NCI-H2107 (cell line): Measurements from ENCODE around the gene BATF3.
"Not testable (repeated sequence)": the region's sequence is repeated elsewhere in the genome, so short reads cannot be mapped to it uniquely, and the experiment has no call there.

ENCODE experiments used
- DNase-seq: peaks from one replicate; lab custom pipeline; 2025; lab: John Stamatoyannopoulos, UW

Gene BATF3

DNA sequence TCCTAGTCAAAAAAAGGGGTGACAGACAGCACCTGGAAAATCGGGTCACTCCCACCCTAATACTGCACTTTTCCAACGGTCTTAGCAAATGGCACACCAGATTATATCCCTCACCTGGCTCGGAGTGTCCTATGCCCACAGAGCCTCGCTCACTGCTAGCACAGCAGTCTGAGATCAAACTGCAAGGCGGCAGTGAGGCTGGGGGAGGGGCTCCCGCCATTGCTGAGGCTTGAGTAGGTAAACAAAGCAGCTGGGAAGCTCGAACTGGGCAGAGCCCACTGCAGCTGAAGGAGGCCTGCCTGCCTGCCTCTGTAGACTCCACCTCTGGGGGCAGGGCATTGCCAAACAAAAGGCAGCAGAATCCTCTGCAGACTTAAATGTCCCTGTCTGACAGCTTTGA, 41.4 kb downstream of the BATF3 start:
- not testable (repeated sequence) for DNase-seq

DNA sequence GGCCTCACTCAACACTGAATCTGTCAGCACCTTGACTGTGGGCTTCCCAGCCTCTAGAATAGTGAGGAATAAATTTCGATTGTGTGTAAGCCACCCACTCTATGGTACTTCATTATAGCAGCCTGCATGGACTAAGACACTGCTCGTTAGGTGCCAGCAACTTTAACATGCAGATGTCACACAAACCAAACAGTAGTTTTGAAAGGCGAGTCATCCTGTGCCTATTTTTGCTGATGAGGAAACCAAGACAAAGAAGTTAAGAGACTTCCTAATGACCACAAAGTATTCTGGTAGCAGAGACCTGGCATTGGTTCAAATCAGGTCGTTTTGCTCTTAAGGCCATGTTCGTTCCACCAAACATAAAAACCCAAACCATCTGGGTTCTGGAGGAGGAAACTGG, 42.9 kb downstream of the BATF3 start:
- DNase-seq: no peak

DNA sequence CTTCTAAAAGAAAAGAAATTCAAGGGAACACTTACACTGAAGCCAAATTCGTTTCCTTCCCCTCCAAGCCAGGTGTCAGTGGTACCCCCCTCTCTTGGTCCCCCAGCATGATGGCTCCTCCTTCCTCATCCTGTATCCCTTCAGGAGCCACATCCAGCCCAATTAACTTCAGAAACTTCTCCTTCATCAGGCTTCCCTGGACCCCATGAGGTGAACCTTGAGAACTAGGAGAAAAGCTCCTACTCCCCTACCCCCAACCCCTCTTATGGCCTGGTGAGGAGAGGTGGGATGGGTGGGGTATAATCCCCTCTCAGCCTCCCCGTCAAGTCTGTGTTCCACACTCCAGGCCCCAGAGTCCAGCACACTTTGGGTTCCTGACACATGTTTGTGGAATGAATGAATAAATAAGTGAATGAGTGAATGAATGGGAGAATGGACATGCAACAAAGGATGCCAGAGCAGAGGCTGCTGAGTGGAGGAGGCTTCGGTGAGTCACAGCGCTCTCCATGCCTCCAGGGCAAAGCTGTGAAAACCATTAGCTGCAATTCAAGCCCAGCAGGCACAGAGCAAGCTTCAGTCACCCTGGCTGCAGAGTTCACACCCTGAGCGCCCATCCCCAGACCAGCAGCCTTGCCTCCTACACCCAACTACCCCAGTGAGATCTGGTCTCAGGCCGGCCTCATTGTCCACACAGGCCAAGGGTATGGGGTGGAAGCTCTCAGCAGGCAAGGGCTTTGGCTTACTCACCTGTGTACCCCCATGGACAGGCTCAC, 43.8 kb downstream of the BATF3 start:
- no peak for DNase-seq

DNA sequence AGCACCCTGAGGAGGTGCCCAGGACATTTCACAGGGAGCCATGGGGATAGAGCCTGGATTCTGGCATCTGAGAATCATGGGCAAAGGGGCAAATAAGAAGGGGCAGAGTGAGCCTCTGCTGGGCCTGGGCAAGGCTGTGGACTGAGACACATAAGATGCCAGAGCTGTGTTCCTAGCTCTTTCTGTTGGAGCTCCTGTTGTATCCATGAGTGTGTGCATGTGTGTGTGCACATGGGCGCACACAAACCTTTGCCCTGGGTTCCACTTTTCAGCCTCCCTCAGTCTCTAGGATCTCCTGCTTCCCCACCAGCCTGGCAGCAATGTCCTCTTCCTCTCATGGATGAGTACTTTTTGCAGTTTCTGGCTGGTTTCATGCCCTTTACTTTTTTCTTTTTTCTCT, 47.0 kb downstream of the BATF3 start:
- no peak for DNase-seq

DNA sequence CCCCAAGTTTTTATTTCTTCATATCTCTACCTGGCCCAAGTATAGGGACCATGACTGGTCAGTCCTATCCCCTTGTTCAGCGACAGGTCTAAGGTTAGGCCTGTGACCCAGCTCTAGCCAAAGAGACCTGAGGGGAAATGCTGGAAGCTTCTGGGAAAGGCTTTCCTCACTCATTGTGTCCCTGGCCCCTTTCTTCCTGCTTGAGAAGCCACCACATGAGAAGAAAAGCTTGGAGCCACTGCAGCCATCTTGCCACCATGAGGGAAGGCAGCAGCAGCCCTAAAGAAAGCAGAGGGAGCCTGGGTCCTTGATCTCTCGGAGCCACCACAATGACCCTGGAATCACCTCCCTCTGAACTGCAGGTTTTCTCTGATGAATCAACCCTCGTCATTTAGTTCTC, 47.7 kb downstream of the BATF3 start:
- no peak for DNase-seq

DNA sequence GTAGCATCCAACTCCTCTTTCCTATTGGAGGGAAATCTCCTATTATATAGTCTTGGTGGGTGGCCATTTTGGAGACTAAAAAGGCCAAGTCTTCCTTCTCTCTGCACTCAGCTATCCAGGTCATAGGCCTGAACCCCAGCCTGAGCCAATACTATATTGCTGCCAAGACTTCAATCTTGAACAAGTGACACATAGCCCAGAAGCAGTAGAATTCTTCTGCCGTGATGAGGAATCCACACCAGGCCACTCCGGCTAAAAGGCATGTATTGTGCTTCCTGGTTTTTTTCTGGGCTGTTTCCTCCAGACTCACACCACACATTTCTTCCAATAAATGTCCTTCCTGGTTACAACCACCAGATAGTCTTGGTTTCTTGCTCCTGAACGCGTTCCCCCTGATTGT, 48.1 kb downstream of the BATF3 start:
- DNase-seq: no peak

DNA sequence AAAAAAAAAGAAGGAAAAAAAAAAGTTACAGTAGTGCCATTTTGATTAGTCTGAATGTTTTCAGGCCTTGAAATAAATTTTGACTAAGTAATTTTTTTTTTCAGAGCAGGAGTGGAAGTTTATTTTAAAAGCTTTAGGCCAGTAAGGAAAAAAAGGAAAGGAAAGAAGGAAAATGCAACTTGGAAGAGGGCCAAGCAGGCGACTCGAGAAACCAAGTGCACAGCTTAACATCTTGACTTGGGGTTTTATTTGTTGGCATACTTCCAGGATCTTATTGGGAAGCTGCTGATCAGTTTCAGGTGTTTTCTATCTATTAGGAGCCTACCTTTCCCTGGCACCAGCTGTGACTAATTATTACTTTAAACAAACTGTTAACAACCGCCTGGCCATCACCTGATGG, 49.4 kb downstream of the BATF3 start:
- no peak for DNase-seq

DNA sequence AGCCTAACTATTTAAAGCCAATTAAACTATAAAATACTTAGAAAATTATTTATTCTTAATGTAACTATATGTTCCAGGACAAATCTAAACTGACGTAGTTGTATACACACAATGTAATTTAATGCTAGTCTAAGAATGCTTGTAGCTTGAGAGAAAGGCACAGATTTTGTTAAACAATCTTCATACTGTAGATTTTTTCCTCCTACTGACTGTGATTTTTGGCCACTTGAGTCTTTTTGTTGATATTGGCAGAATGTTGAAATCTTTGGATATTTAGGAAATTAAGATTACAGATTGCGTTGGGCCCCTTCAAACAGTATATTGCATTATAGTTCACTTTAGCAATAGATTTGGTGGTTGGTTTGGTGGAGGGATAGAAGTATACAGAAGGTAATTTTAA, 50.6 kb downstream of the BATF3 start:
- no peak for DNase-seq

DNA sequence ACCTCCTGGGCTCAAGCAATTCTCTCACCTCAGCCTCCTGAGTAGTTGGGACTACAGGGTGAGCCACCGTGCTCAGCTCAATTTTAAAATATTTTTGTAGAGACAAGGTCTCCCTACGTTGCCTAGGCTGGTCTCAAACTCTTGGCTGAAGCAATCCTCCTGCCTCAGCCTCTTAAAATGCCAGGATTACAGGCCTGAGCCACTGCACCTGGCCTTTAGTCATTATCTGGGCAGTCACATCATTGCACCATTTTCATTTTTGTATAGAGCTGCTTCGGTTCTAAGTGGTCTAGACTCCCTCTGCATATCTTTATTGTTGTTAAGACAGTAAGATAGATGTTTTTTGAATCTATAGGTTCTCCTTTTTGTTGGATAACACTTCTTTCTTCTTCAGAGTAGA, 51.2 kb downstream of the BATF3 start:
- no peak for DNase-seq

DNA sequence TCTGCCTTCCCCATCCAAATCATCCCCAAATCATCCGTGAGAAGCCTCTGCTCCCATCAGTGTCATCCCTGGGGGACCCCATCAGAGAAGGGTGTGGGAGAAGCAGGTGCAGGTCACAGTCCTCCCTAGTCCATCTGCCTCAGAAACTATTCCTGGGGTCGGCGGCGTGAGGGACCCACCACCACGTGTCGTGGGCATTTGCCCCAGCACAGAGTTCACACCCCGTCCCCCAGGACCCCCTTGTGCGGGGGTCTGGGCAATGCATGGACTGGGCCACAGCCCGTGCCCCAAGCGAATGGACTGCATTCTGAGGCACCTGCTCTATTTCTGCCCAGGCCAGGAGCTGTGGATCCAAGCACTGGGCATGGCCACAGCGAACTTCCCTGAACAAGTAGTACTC, 52.6 kb downstream of the BATF3 start:
- no peak for DNase-seq

DNA sequence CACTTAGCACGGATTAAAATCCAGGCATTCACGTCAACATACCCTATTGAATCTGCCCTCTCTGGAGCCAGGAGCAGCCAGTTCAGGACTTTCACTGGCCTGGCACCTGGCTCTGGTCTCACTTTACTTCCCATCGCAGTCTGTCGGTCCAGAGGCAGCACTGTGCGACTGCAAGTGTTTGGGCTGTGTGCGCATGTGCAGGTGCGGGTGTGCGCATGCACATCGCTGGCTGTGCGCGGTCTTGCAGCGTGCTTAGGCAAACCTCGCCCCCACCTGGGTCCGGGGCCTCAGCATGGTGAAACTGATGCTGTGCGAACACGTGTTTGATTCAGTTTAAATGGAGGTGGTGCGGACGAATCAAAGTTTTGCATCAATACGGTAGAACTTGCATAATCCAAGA, 53.1 kb downstream of the BATF3 start:
- DNase-seq: no peak

DNA sequence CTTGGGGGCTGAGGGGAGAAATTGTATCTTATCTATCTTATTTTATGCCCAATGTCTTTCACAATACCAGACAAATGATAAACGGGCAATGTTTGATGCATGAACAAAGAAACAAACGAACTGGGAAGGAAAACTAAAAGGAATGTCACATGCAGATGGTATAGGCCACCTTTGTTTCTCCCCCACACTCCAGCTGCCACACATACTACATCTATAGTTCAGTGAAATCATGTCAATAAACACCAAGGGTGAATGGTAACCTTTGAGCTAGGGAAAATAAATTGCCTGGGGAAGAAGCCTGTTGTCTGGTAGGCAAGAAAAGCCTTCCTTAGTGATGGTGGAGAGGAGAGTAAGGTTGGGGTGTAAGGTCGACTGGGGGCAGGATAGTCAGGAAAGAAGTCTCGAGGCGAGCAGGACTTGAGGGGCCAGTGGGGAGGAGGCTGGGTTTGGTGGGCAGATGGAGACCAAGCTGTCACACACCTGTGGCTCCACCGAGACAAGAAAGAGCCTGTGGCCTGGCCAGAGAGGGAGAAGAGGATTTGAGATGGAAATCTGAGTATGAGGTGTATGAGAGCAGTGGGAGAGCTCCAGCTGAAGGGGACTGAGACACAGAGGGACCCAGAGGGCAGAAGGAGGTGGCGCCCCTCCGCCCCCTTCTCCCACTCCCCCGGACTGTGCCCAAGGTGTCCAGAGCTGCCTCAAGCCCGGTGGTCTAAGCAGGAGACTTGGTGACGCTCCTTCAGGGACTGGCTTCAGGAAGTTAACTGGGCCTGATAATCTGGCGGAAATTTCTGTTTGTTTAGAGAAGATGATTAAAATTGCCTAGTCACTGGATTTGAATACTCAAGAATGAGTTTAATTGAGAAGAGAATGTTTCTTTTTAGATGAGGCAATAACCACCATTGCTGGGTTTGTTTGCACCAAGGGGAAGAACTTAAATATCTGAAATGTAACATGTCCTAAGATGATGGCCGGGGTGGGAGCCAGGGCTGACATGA, 53.8 kb downstream of the BATF3 start:
- no peak for DNase-seq

DNA sequence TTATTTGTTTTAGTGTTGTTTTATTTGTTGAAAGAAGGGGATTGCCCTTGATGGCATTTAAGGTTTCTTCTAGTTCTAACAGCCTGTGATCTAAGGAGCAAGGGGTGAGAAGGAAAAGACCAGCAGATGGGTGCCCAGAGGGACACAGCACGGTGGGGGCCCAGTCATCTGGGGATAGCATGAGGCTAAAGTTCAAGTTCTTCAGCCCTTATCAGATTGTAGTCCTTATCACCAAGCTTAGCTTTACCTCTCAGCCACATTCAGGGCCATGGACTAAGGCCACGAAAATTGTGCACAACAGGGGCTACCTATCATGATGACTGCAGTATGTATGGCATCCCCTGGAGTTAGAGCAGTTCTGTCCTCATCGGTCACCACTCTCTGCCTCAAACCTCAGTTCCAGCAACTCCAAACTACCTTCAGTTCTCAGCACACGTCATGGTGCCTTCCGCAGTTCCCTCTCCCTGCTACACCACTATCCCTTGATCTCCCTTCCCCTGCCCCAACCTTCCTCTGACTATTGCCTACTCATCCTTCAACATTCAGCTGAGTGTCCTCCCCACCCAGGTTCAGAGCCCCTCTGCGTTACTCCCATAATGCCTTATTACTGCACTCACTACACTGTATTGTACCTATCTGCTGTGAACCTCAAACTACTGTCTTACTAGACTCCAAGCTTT, 54.6 kb downstream of the BATF3 start:
- no peak for DNase-seq

DNA sequence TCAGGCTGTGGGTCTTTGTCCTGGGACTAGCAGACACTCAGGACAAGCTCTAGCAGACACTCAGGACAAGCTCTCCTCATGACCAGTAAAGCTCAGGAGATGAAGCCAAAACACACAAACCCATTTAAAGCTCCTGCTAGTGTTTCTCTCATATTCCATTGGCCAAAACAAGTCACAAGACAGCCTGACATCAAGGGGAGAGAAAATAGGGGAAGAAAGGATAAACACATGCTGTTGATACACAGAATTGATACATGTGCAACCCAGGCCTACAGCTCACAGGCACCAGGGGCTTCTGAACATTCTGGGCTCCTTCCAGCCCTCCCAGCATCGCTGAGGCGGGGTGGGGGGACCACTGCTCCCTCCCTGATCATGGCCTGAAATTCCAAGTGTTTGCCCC, 55.8 kb downstream of the BATF3 start:
- DNase-seq: no peak

DNA sequence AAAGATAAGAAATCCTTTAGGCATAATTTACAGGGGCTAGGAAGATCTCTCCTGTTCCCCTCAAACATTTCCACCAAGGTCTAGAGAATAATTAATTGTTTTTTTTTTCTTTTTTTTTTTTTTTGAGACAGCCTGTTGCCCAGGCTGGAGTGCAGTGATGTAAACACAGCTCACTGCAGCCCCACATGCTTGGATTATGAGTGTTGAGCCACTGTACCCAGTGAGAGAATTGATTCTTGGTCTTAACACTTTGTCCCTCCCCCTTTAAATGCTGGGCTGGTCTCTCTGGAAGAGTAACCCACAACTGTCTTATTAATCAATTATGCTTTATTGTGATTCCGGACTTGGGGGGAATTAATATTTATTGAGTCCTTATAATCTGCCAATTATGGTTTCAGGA, 57.7 kb downstream of the BATF3 start:
- DNase-seq: no peak

DNA sequence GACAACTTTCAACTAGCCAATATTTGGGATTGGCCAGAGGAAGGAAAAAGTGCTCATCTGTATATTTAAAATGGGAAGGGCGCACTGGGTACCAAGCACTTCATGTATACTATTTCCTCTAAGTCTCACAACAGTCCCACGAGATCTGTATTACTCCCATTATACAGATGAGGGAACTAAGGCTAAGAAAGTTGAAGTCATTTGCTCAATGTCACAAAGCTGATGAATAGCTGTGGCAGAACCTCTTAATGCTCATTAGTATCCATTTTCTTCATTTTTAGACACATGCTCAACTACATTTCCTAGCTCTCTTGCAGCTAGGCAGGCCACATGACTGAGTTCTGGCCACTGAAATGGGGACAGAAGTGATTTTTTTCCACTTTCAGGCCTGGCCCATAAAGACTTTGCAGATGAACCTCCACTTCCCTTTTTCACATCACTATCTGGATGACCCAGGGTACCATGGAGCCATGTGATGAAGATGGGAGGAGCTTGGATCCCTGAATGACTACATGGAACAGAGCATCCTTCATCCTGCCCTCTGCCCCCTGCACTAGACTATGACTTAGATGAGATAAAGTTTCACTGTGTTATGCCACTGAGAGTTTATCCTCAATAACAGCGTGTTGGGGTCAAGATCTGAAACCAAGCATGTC, 59.3 kb downstream of the BATF3 start:
- no peak for DNase-seq

DNA sequence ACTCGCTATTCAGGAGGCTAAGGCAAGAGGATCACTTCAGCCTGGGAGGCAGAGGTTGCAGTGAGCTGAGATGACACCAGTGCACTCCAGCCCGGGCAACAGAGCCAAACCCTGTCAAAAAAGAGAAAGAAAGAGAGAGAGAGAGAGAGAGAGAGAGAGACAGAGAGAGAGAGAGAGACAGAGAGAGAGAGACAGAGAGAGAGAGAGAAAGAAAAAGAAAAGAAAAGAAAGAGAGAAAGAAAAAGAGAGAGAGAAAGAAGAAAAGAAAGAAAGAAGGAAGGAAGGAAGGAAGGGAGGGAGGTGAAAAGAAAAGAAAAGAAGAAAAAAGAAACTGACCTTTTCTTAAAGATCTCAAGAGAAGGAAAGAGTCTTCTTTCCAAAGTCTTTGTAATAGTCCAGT, 60.1 kb downstream of the BATF3 start:
- not testable (repeated sequence) for DNase-seq

DNA sequence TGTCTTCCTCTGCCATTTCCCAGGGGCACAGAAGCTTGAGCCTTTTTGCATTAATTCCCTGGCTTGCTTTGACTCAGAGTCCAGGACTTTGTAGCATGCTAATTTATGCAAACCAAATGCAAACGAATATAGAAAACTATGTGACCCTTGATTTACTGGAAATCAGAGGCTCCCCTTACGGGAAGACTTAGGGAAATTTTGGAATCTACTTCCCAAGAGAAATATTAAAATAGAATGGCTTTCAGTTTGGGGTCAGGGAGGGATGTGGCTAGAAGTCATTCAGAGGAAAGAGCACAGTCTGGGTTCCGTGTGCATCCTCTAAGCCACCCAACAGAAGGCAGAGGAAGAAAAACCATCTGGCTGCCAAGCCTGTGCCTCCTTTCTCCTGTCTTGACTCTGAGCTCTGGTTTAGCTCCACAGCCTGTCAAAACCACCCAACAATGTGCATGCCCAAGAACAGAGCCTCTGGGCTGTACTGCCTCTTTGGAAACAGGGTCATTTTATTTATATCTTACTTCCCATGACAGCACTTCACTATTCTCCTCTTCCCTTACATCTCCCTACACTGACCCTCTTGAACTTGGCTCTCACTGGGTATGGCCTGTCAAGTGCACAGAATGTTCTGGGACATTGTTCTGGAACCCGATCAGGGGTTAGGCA, 61.0 kb downstream of the BATF3 start:
- no peak for DNase-seq

DNA sequence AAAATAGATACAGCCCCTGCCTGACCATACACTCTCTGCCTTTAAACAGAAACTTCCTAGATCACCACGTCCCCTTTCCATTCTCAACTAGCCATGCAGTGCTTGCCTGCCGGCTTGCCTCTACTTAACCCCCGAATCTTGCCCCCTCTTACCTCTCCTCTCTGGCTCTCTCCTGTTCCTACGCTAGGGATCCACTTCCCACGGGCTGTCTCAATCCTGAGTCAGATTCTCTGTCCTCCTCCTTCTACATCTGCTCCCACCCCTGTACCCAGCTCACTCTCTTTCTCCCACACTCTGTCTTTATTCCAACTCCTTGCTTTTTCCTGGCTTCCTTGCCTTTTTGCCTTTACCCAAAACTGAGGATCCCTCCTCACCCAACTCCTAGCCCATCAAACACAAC, 61.7 kb downstream of the BATF3 start:
- no peak for DNase-seq
